ENCODE data around the gene CHD2. TPM values are rescaled to one million over a fixed set of nuclear protein-coding genes. Genes with fewer than 3 reads are reported as not detected.

The CHD2 gene
- total RNA-seq, 1 experiment from 2014 or later = 63.3 TPM

DNA sequence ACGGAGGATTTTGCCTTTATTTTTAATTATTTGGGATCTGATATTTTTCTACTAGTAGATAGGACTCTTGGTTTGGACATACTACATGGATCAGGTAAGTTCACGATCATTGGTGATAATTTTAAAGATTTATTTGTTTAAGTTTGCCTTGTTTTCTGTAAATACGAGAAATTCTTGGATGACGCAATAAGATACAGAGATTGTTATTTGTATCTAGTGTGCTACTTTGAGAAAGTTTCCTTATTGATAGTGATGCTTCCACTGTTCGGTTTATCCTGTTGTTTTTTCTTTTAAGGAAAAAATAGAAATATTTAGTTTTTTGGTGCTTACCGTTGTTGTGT lies 577 bp downstream of the CHD2 start:
- no peak overlapping the region for H2BK12ac ChIP-seq (ENCODE audit: insufficient read length, low read depth, low read length)
- H2AFZ ChIP-seq (ENCODE audit: low read length) = no peak overlapping the region
- no peaks in the 10 kb centered on the region for H3K4me1 ChIP-seq (ENCODE audit: insufficient read depth, low read length)
- no peaks in the 10 kb centered on the region for H3K9me3 ChIP-seq (ENCODE audit: control insufficient read depth, low read depth, low read length)
- H4K8ac ChIP-seq (replicated peaks; ENCODE audit: insufficient read length, low read depth, low read length) = no peak overlapping the region
- no peaks in the 10 kb centered on the region for H3K27me3 ChIP-seq (ENCODE audit: insufficient read depth, low read length)
- no CpG with 5 or more reads among the region's 6 CpGs for WGBS (ENCODE audit: extremely low coverage, insufficient read length, low lambda C conversion rate)
- H3K4ac ChIP-seq (ENCODE audit: low read depth, low read length) = no peak overlapping the region
- H4K91ac ChIP-seq (ENCODE audit: insufficient read length, low read depth, low read length) = no peak overlapping the region
- H3T11ph ChIP-seq (ENCODE audit: low read length) = no peak overlapping the region
- no peaks in the 10 kb centered on the region; a peak in 1 of 5 replicates for H3K9me3 Mint-ChIP-seq
- H3K56ac ChIP-seq (ENCODE audit: insufficient read length, low read depth, low read length) = no peak overlapping the region
- H2BK5ac ChIP-seq (ENCODE audit: insufficient read length, low read length) = no peak overlapping the region
- H3K36me3 Mint-ChIP-seq (ENCODE audit: insufficient read depth in 1 of 3, low read depth in 3 of 3) = peaks cover 26 to 57% (median 55%) of the 10 kb centered on the region in 3 experiments
- peaks cover 31% of the 10 kb centered on the region; the same call in 1 of the 2 replicates for H3K79me2 ChIP-seq (ENCODE audit: insufficient read depth, low read length)
- peak overlapping the region; percentile 98 for H3K27ac ChIP-seq (ENCODE audit: insufficient read length, low read depth, low read length)
- H3K18ac ChIP-seq (ENCODE audit: insufficient read length, low read depth, low read length) = no peak overlapping the region
- peak overlapping the region; percentile 71 for H3K4me2 ChIP-seq (ENCODE audit: insufficient read depth, insufficient read length, low read length)
- TF ChIP-seq, protein P1, sequence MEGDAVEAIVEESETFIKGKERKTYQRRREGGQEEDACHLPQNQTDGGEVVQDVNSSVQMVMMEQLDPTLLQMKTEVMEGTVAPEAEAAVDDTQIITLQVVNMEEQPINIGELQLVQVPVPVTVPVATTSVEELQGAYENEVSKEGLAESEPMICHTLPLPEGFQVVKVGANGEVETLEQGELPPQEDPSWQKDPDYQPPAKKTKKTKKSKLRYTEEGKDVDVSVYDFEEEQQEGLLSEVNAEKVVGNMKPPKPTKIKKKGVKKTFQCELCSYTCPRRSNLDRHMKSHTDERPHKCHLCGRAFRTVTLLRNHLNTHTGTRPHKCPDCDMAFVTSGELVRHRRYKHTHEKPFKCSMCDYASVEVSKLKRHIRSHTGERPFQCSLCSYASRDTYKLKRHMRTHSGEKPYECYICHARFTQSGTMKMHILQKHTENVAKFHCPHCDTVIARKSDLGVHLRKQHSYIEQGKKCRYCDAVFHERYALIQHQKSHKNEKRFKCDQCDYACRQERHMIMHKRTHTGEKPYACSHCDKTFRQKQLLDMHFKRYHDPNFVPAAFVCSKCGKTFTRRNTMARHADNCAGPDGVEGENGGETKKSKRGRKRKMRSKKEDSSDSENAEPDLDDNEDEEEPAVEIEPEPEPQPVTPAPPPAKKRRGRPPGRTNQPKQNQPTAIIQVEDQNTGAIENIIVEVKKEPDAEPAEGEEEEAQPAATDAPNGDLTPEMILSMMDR (conservative IDR thresholded peaks at IDR 0.05) = no peak
- H4K20me1 ChIP-seq (ENCODE audit: control insufficient read depth, insufficient read depth, insufficient read length) = no peaks in the 10 kb centered on the region
- H3K23me2 ChIP-seq (ENCODE audit: insufficient read length, low read depth, low read length, poor library complexity, severe bottlenecking) = peaks cover 12% of the 10 kb centered on the region
- H3K23ac ChIP-seq (ENCODE audit: insufficient read length, low read depth, low read length) = no peak overlapping the region
- H3K79me1 ChIP-seq (ENCODE audit: insufficient read depth, low read depth, low read length, poor library complexity, severe bottlenecking) = no peaks in the 10 kb centered on the region
- no peak overlapping the region for H2BK20ac ChIP-seq (ENCODE audit: low read depth, low read length, poor library complexity, severe bottlenecking)
- no peak overlapping the region for H3K14ac ChIP-seq (ENCODE audit: insufficient read depth, low read length)
- peaks cover 21 to 22% of the 10 kb centered on the region in 2 experiments for H3K4me1 Mint-ChIP-seq
- DNase-seq = no peak
- H3K27ac Mint-ChIP-seq = peak overlapping the region; percentile 100
- peak overlapping the region; percentile 96 for H3K9ac ChIP-seq (ENCODE audit: extremely low read depth, insufficient read length, low read length)
- H2BK120ac ChIP-seq (ENCODE audit: low read depth, low read length, poor library complexity, severe bottlenecking) = no peak overlapping the region
- H3K27me3 Mint-ChIP-seq (ENCODE audit: low read depth) = no peaks in the 10 kb centered on the region
- no peak overlapping the region for H4K5ac ChIP-seq (ENCODE audit: insufficient read length, low read depth, low read length)
- peak overlapping the region; percentile 93 to 97 for H3K4me3 Mint-ChIP-seq
- H2BK15ac ChIP-seq (ENCODE audit: low read depth, low read length) = no peak overlapping the region
- no peak overlapping the region for H2AK5ac ChIP-seq (ENCODE audit: insufficient read length, low read length)

Measured in H9 (cell line).